ENCODE measurements around the gene C1orf35.

- TF ChIP-seq CTCF (IDR thresholded peaks at IDR 0.05) (no peak), POLR2A (IDR thresholded peaks at IDR 0.05) (no peak)
Measured at GRCh38 chr1:228073061-228073856, 29.9 kb downstream of the C1orf35 start.
